ENCODE data around the gene BDKRB2. TPM values are rescaled to one million over a fixed set of nuclear protein-coding genes. Genes with fewer than 3 reads are reported as not detected.

BDKRB2 gene
- polyA plus RNA-seq, 3 donors from 2014 or later = not detected

GRCh38 chr14:96263347-96264199, 58.9 kb downstream of the BDKRB2 start:
- no peaks in the 10 kb centered on the region for H3K4me1 Mint-ChIP-seq
- no peak overlapping the region for H3K27ac Mint-ChIP-seq
- H3K27me3 Mint-ChIP-seq (ENCODE audit: low read depth in 3 of 3) = peaks cover 3 to 12% (median 5%) of the 10 kb centered on the region in 3 donors
- no peak overlapping the region for H3K4me3 Mint-ChIP-seq
- no peak for DNase-seq
- no peaks in the 10 kb centered on the region for H3K36me3 Mint-ChIP-seq
- peaks cover 0 to 2% (median 0%) of the 10 kb centered on the region in 6 donors for H3K9me3 Mint-ChIP-seq

- DNase-seq = no peak
- peaks cover 3 to 12% (median 5%) of the 10 kb centered on the region in 3 donors for H3K27me3 Mint-ChIP-seq (ENCODE audit: low read depth in 3 of 3)
- no peak overlapping the region for H3K4me3 Mint-ChIP-seq
- H3K36me3 Mint-ChIP-seq = no peaks in the 10 kb centered on the region
- peaks cover 0 to 2% (median 0%) of the 10 kb centered on the region in 6 donors for H3K9me3 Mint-ChIP-seq
- no peak overlapping the region for H3K27ac Mint-ChIP-seq
- H3K4me1 Mint-ChIP-seq = no peaks in the 10 kb centered on the region
Observed at GRCh38 chr14:96264200-96264553, 59.5 kb downstream of the BDKRB2 start.

- Mint-ChIP-seq H3K27ac (no peak overlapping the region), H3K36me3 (no peaks in the 10 kb centered on the region), H3K27me3 (ENCODE audit: low read depth in 3 of 3) (peaks cover 3 to 14% (median 3%) of the 10 kb centered on the region in 3 donors), H3K4me1 (no peaks in the 10 kb centered on the region), H3K9me3 (peaks cover 0 to 2% (median 0%) of the 10 kb centered on the region in 6 donors), H3K4me3 (no peak overlapping the region)
- DNase-seq = no peak
Observed at GRCh38 chr14:96264853-96265252, 60.2 kb downstream of the BDKRB2 start.

- H3K27me3 Mint-ChIP-seq (ENCODE audit: low read depth in 3 of 3) = peaks cover 2 to 14% (median 3%) of the 10 kb centered on the region in 3 donors
- H3K27ac Mint-ChIP-seq = no peak overlapping the region
- DNase-seq = no peak
- H3K4me1 Mint-ChIP-seq = no peaks in the 10 kb centered on the region
- H3K4me3 Mint-ChIP-seq = no peak overlapping the region
- no peaks in the 10 kb centered on the region for H3K36me3 Mint-ChIP-seq
- peaks cover 0 to 2% (median 0%) of the 10 kb centered on the region in 6 donors for H3K9me3 Mint-ChIP-seq
Observed at GRCh38 chr14:96265383-96266095, 60.9 kb downstream of the BDKRB2 start.

DNA sequence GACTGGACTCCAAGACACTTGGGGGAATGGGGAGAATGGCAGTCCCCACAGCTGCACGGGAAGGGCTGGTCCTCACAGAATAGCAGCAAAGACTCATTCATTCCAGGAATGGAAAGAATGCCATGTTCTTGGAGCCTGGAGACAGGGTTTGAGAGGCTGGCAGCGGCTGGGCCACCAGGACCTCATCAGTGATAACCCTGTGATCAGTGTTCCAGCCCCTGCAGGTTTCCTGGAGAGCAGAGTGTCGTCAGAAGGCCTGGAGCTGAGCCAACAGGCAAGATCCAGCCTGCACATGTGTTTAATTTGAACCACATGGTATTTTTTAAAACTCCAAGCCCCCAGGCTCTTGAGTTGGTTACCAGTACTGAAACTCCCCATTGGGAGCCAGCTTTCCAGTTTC, 62.7 kb downstream of the BDKRB2 start:
- Mint-ChIP-seq H3K4me1 (no peaks in the 10 kb centered on the region), H3K27ac (no peak overlapping the region), H3K36me3 (no peaks in the 10 kb centered on the region), H3K9me3 (peaks cover 0 to 2% (median 0%) of the 10 kb centered on the region in 6 donors), H3K27me3 (ENCODE audit: low read depth in 3 of 3) (peaks cover 3 to 14% (median 5%) of the 10 kb centered on the region in 3 donors), H3K4me3 (no peak overlapping the region)
- no peak for DNase-seq

- Mint-ChIP-seq H3K27ac (no peak overlapping the region), H3K36me3 (no peaks in the 10 kb centered on the region), H3K27me3 (ENCODE audit: low read depth in 3 of 3) (peaks cover 3 to 11% (median 5%) of the 10 kb centered on the region in 3 donors), H3K4me3 (no peak overlapping the region), H3K9me3 (peaks cover 0 to 2% (median 0%) of the 10 kb centered on the region in 6 donors), H3K4me1 (no peaks in the 10 kb centered on the region)
- DNase-seq = no peak
Observed at GRCh38 chr14:96267916-96268315, 63.3 kb downstream of the BDKRB2 start.

- H3K9me3 Mint-ChIP-seq = peaks cover 0 to 2% (median 0%) of the 10 kb centered on the region in 6 donors
- DNase-seq = no peak
- H3K27ac Mint-ChIP-seq = no peak overlapping the region
- H3K4me1 Mint-ChIP-seq = no peaks in the 10 kb centered on the region
- H3K36me3 Mint-ChIP-seq = no peaks in the 10 kb centered on the region
- peaks cover 3 to 10% (median 6%) of the 10 kb centered on the region in 3 donors for H3K27me3 Mint-ChIP-seq (ENCODE audit: low read depth in 3 of 3)
- H3K4me3 Mint-ChIP-seq = no peak overlapping the region
Observed at GRCh38 chr14:96268431-96269358, 64.1 kb downstream of the BDKRB2 start.

GRCh38 chr14:96269359-96269710, 64.7 kb downstream of the BDKRB2 start:
- Mint-ChIP-seq H3K4me3 (no peak overlapping the region), H3K27me3 (ENCODE audit: low read depth in 3 of 3) (peaks cover 3 to 10% (median 6%) of the 10 kb centered on the region in 3 donors), H3K36me3 (no peaks in the 10 kb centered on the region), H3K27ac (no peak overlapping the region), H3K4me1 (no peaks in the 10 kb centered on the region), H3K9me3 (peaks cover 0 to 2% (median 0%) of the 10 kb centered on the region in 6 donors)
- no peak for DNase-seq

DNA sequence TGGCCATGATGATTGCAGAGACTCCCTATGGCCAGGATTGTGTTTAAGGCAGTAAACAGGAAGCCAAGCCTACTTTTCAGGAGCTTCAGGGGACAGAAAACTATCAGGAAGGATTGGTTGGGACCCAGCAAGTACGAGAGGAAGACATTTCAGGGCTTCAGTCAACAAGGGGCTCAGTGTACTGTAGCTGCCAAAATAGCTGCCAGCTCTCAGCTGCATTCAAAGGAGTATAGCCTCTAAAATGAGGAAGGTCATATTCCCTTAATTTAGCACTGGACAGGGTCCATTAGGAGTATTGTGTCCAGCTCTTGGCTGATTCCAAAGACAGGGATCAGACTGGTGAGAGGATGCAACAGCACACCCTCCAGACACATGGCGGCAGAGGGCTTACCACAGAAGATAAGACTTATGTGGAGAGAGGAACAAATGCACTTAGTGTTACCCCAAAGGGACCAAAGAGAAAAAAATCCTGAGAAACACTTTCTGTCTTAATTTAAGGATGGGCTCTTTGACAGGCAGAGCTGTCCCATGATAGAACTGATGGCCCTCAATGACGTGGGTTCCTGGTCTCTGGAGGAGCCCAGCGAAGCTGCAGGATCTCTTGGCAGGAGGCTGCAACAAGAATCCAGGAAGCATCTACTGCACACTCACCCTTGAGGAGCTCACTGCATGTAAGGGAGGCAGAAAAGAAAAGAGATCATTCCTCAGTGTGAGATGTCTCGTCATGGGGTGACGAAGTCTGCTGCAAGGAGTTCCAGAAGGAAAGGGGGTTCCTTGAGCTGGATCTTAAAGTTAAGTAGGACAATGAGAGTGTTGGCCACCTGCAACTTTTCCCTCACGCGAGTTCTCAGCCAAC, 66.2 kb downstream of the BDKRB2 start:
- Mint-ChIP-seq H3K27ac (no peak overlapping the region), H3K4me3 (no peak overlapping the region), H3K27me3 (ENCODE audit: low read depth in 3 of 3) (peaks cover 1 to 10% (median 6%) of the 10 kb centered on the region in 3 donors), H3K9me3 (peaks cover 0 to 2% (median 0%) of the 10 kb centered on the region in 6 donors), H3K36me3 (no peaks in the 10 kb centered on the region), H3K4me1 (no peaks in the 10 kb centered on the region)
- no peak for DNase-seq

DNA sequence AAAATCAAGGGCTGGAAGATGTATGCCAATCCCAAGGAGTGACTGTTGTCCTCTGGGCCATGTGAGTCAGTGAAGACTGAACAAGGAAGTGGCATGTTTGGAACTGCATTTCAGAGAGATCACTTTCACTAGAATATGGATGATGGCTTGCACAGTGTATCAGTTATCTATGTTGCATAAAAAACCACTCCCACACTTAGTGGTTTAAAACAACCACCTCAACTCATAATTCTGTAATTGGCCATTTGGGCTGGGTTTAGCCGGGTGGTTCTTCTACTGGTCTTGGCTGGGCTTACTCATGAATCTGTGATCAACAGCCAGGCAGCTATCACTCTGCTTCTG, 66.8 kb downstream of the BDKRB2 start:
- H3K27ac Mint-ChIP-seq = no peak overlapping the region

GRCh38 chr14:96272777-96273473, 68.3 kb downstream of the BDKRB2 start:
- Mint-ChIP-seq H3K4me3 (no peak overlapping the region), H3K9me3 (peaks cover 0 to 3% (median 2%) of the 10 kb centered on the region in 6 donors), H3K27ac (no peak overlapping the region), H3K27me3 (ENCODE audit: low read depth in 3 of 3) (peaks cover 2 to 5% (median 4%) of the 10 kb centered on the region in 3 donors), H3K36me3 (no peaks in the 10 kb centered on the region), H3K4me1 (no peaks in the 10 kb centered on the region)
- DNase-seq = no peak

More for the DNA sequence above, 66.8 kb downstream of the BDKRB2 start:
- no peak for DNase-seq
- Mint-ChIP-seq H3K27me3 (ENCODE audit: low read depth in 3 of 3) (peaks cover 1 to 8% (median 6%) of the 10 kb centered on the region in 3 donors), H3K4me3 (no peak overlapping the region), H3K36me3 (no peaks in the 10 kb centered on the region), H3K9me3 (no peaks in the 10 kb centered on the region), H3K4me1 (no peaks in the 10 kb centered on the region)

DNA sequence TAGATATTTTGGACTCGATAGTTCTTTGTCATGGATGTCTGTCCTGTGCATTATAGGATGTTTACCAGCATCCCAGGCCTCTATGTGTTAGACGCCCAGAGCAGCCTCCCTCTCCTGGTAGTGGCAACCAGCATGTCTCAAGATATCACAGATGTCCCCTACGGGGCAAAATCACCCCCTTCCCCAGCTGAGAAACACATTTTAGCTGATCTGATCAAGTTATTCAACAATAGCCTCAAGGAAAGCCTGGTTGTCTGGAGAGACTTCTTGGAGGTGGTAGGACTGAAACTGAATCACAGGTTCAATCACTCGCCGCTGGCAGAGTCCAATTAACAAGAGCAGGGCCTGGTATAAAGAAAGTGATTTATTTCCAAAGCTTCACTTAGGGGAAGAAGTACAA, 69.0 kb downstream of the BDKRB2 start:
- Mint-ChIP-seq H3K4me1 (no peaks in the 10 kb centered on the region), H3K36me3 (no peaks in the 10 kb centered on the region), H3K27me3 (ENCODE audit: low read depth in 3 of 3) (peaks cover 2 to 5% (median 2%) of the 10 kb centered on the region in 3 donors), H3K27ac (no peak overlapping the region), H3K4me3 (no peak overlapping the region), H3K9me3 (peaks cover 0 to 7% (median 3%) of the 10 kb centered on the region in 6 donors)
- DNase-seq = no peak

Measured in immature natural killer cell (primary cell).